WTC11 (cell line): Measurements from ENCODE around the gene ELOA. TPM values are rescaled to one million over a fixed set of nuclear protein-coding genes. Genes with fewer than 3 reads are reported as not detected.
A peak's percentile ranks its signal among the peaks of the same experiment; 100 is the strongest.

Experiments
- ATAC-seq: fragments of 200-7000 bp; cut with Tn5 transposase; 2 replicates; pipeline ENCODE4 v1.10.0; 2021; ENCODE audit warnings: mild to moderate bottlenecking, moderate library complexity
- CTCF ChIA-PET: fragments of 300-600 bp; sonication (Branson Sonifier 250); formaldehyde crosslinking; loops from one replicate; lab custom pipeline; 2021; ENCODE audit warnings: antibody characterized with exemption; lab: Charles Lee
- POLR2A ChIA-PET: fragments of 350-600 bp; sonication (Branson Sonifier 250); formaldehyde crosslinking; loops from one replicate; lab custom pipeline; 2021; ENCODE audit warnings: antibody characterized with exemption; lab: Charles Lee
- DNase-seq: peaks from one replicate; pipeline ENCODE4 v3.0.0; 2021; ENCODE audit warnings: low spot score
- H3K27ac Mint-ChIP-seq: 2 replicates; pipeline ENCODE4 v1.8.0; 2021; ENCODE audit warnings: mixed read lengths
- H3K27me3 Mint-ChIP-seq: 2 replicates; pipeline ENCODE4 v1.8.0; 2021; ENCODE audit warnings: low read depth, mild to moderate bottlenecking, moderate library complexity, mixed read lengths
- H3K36me3 Mint-ChIP-seq: 2 replicates; pipeline ENCODE4 v1.8.0; 2021; ENCODE audit warnings: mixed read lengths
- H3K4me1 Mint-ChIP-seq: 2 replicates; pipeline ENCODE4 v1.8.0; 2022; ENCODE audit warnings: mixed read lengths
- H3K4me3 Mint-ChIP-seq: 2 replicates; pipeline ENCODE4 v1.8.0; 2021; ENCODE audit warnings: mild to moderate bottlenecking, moderate library complexity, mixed read lengths
- H3K9me3 Mint-ChIP-seq: 2 replicates; pipeline ENCODE4 v1.8.0; 2021; ENCODE audit warnings: mixed read lengths
- AFF4 ChIP-seq: sonication (generic); formaldehyde crosslinking; IDR thresholded peaks from 2 replicates; pipeline ENCODE4 v1.8.1; 2023; ENCODE audit warnings: mild to moderate bottlenecking, missing genetic modification reagents, borderline replicate concordance
- ATF1 ChIP-seq: sonication (generic); formaldehyde crosslinking; IDR thresholded peaks from 2 replicates; pipeline ENCODE4 v1.8.1; 2023; ENCODE audit warnings: mild to moderate bottlenecking, moderate library complexity, missing genetic modification reagents
- CTCF ChIP-seq: fragments of 200-600 bp; IDR thresholded peaks from 2 replicates; pipeline ENCODE4 v1.8.0; 2022; ENCODE audit warnings: antibody characterized with exemption
- E2F4 ChIP-seq: sonication (generic); formaldehyde crosslinking; IDR thresholded peaks from 2 replicates; pipeline ENCODE4 v1.8.1; 2022; ENCODE audit warnings: low read depth, mild to moderate bottlenecking, moderate library complexity, missing genetic modification reagents, borderline replicate concordance
- FOXK1 ChIP-seq: sonication (generic); formaldehyde crosslinking; IDR thresholded peaks from 2 replicates; pipeline ENCODE4 v1.8.0; 2022; ENCODE audit warnings: mild to moderate bottlenecking, moderate library complexity, missing genetic modification reagents
- GRHL2 ChIP-seq: fragments of 250-450 bp; sonication (Bioruptor Pico); IDR thresholded peaks from 2 replicates; pipeline ENCODE4 v1.8.0; 2022; ENCODE audit warnings: mild to moderate bottlenecking, moderate library complexity; ENCODE audit not compliant: insufficient replicate concordance, severe bottlenecking
- HMGA2 ChIP-seq: fragments of 250-450 bp; sonication (Bioruptor Pico); IDR thresholded peaks from 2 replicates; pipeline ENCODE4 v1.4.0; 2021; ENCODE audit warnings: mild to moderate bottlenecking, moderate library complexity
- MXD4 ChIP-seq: fragments of 250-450 bp; sonication (Bioruptor Pico); IDR thresholded peaks from 2 replicates; pipeline ENCODE4 v1.8.0; 2021; ENCODE audit warnings: mild to moderate bottlenecking, moderate library complexity, borderline replicate concordance
- PREB ChIP-seq: sonication (generic); formaldehyde crosslinking; IDR thresholded peaks from 2 replicates; pipeline ENCODE4 v1.8.1; 2022; ENCODE audit warnings: mild to moderate bottlenecking, missing genetic modification reagents, moderate library complexity, borderline replicate concordance
- SMAD4 ChIP-seq: sonication (generic); formaldehyde crosslinking; IDR thresholded peaks from 2 replicates; pipeline ENCODE4 v1.8.0; 2022; ENCODE audit warnings: mild to moderate bottlenecking, missing genetic modification reagents
- SP1 ChIP-seq: sonication (generic); formaldehyde crosslinking; conservative IDR thresholded peaks from 2 replicates; pipeline ENCODE4 v1.8.1; 2022; ENCODE audit warnings: missing genetic modification reagents
- ZMAT4 ChIP-seq: fragments of 250-450 bp; sonication (Bioruptor Pico); IDR thresholded peaks from 2 replicates; pipeline ENCODE4 v1.9.0; 2021; ENCODE audit warnings: mild to moderate bottlenecking
- ZNF138 ChIP-seq: sonication (generic); formaldehyde crosslinking; conservative IDR thresholded peaks from 2 replicates; pipeline ENCODE4 v1.8.1; 2022; ENCODE audit warnings: mild to moderate bottlenecking, moderate library complexity, missing genetic modification reagents
- ZNF532 ChIP-seq: fragments of 250-450 bp; sonication (Bioruptor Pico); IDR thresholded peaks from 2 replicates; pipeline ENCODE4 v1.9.0; 2021; ENCODE audit warnings: mild to moderate bottlenecking, borderline replicate concordance
- ZSCAN18 ChIP-seq: fragments of 250-450 bp; sonication (Bioruptor Pico); IDR thresholded peaks from 2 replicates; pipeline ENCODE4 v2.1.2; 2022; ENCODE audit warnings: mild to moderate bottlenecking, moderate library complexity
- total RNA-seq: library from RNA; stranded (reverse); gene quantifications from 3 replicates; pipeline ENCODE4 v1.2.3, GENCODE V29; 2021

Gene ELOA
- total RNA-seq, 1 experiment from 2014 or later = 45.1 TPM

- no peak for ATAC-seq
- peaks cover 34% of the 10 kb centered on the region for H3K36me3 Mint-ChIP-seq
- no peak for DNase-seq
Measured at GRCh38 chr1:23763041-23763577, 19.8 kb downstream of the ELOA start.

GRCh38 chr1:23768733-23769132 is 25.5 kb downstream of the ELOA start:
- Mint-ChIP-seq H3K36me3 (peaks cover 5% of the 10 kb centered on the region; the same call in 1 of the 2 replicates), H3K4me3 (no peak overlapping the region), H3K4me1 (no peaks in the 10 kb centered on the region), H3K9me3 (no peaks in the 10 kb centered on the region), H3K27ac (no peak overlapping the region), H3K27me3 (no peaks in the 10 kb centered on the region)
- no peak for DNase-seq
- ATAC-seq = no peak
- ChIA-PET POLR2A (no interaction called here), CTCF (interaction anchor here (0.8 kb wide), 1 partner anchor 272 kb away, joined by 3 read pairs; no protein-coding TSS in a partner anchor)
- TF ChIP-seq SMAD4 (CRISPR knock-in tag) = no peak
- no peak for TF ChIP-seq PREB (CRISPR knock-in tag)
- no peak for TF ChIP-seq CTCF
- no peak for TF ChIP-seq AFF4 (CRISPR knock-in tag)
- no peak for TF ChIP-seq E2F4 (CRISPR knock-in tag)
- TF ChIP-seq HMGA2 (CRISPR knock-in tag) = peak; percentile 79
- no peak for TF ChIP-seq ZNF138 (CRISPR knock-in tag)

More at GRCh38 chr1:23763041-23763577, 19.8 kb downstream of the ELOA start:
- H3K27me3 Mint-ChIP-seq = no peaks in the 10 kb centered on the region
- ChIA-PET CTCF (interaction anchor here (0.9 to 1.0 kb wide), 2 partner anchors 9 to 18 kb away, joined by 3 read pairs; no protein-coding TSS in a partner anchor), POLR2A (no interaction called here)
- H3K9me3 Mint-ChIP-seq = no peaks in the 10 kb centered on the region
- H3K4me1 Mint-ChIP-seq = no peaks in the 10 kb centered on the region
- no peak overlapping the region for H3K4me3 Mint-ChIP-seq
- no peak overlapping the region for H3K27ac Mint-ChIP-seq
- TF ChIP-seq FOXK1 = no peak
- no peak for TF ChIP-seq ZMAT4 (CRISPR knock-in tag)
- TF ChIP-seq SMAD4 (CRISPR knock-in tag) = no peak
- TF ChIP-seq ZSCAN18 = no peak
- TF ChIP-seq SP1 (CRISPR knock-in tag) = no peak
- TF ChIP-seq MXD4 = no peak
- no peak for TF ChIP-seq ATF1 (CRISPR knock-in tag)
- TF ChIP-seq HMGA2 (CRISPR knock-in tag) = no peak
- no peak for TF ChIP-seq ZNF532
- TF ChIP-seq GRHL2 = no peak
